ENCODE results near the gene MX1. TPM values are rescaled to one million over a fixed set of nuclear protein-coding genes. Genes with fewer than 3 reads are reported as not detected.

The MX1 gene
- total RNA-seq, result 0.14 TPM in 1 of 2 replicates, not detected in the other
- 0.54 TPM in 1 of 2 replicates, not detected in the other for polyA plus RNA-seq

- Histone ChIP-seq H3K9me3 (ENCODE audit: low read depth) (no peaks in the 10 kb centered on the region), H3K27ac (no peak within 1 kb of the TSS), H3K36me3 (no peaks in the 10 kb centered on the region), H3K4me1 (ENCODE audit: low read depth) (no peaks in the 10 kb centered on the region), H3K27me3 (peaks cover 83% of the 10 kb centered on the region), H3K4me3 (peak within 1 kb of the TSS; percentile 16)
- no peak for TF ChIP-seq CTCF (IDR thresholded peaks at IDR 0.05; ENCODE audit: low read depth, low read length)
- DNase-seq (ENCODE audit: low read depth in 1 of 2, low spot score in 1 of 2), result peak; percentile 47 to 61
These were observed at the start of gene MX1 for GRCh38 chr21:41425954-41426675. MX1 (plus strand) TSS chr21:41426239; CDS start chr21:41432071, 5,832 bp downstream.

- no peaks in the 10 kb centered on the region for H3K36me3 ChIP-seq
- no peak for DNase-seq (ENCODE audit: low read depth in 1 of 2, low spot score in 1 of 2)
- H3K9me3 ChIP-seq (ENCODE audit: low read depth), result no peaks in the 10 kb centered on the region
- no peak overlapping the region for H3K4me3 ChIP-seq
- H3K27me3 ChIP-seq, result no peaks in the 10 kb centered on the region
- no peak for TF ChIP-seq CTCF (IDR thresholded peaks at IDR 0.05; ENCODE audit: low read depth, low read length)
- no peak overlapping the region for H3K27ac ChIP-seq
- H3K4me1 ChIP-seq (ENCODE audit: low read depth), result no peaks in the 10 kb centered on the region
These were observed 48.3 kb upstream of the MX1 start for GRCh38 chr21:41377715-41378114.

- no peaks in the 10 kb centered on the region for H3K9me3 ChIP-seq (ENCODE audit: low read depth)
- no peak for TF ChIP-seq CTCF (IDR thresholded peaks at IDR 0.05; ENCODE audit: low read depth, low read length)
- no peaks in the 10 kb centered on the region for H3K4me1 ChIP-seq (ENCODE audit: low read depth)
- H3K36me3 ChIP-seq, result no peaks in the 10 kb centered on the region
- H3K4me3 ChIP-seq, result no peak overlapping the region
- H3K27me3 ChIP-seq, result no peaks in the 10 kb centered on the region
- H3K27ac ChIP-seq, result no peak overlapping the region
- no peak for DNase-seq (ENCODE audit: low read depth in 1 of 2, low spot score in 1 of 2)
These were observed 47.2 kb upstream of the MX1 start for GRCh38 chr21:41378849-41379248.

GRCh38 chr21:41379901-41380300, 46.1 kb upstream of the MX1 start:
- no peak for DNase-seq (ENCODE audit: low read depth in 1 of 2, low spot score in 1 of 2)
- no peak for TF ChIP-seq CTCF (IDR thresholded peaks at IDR 0.05; ENCODE audit: low read depth, low read length)
- Histone ChIP-seq H3K4me3 (no peak overlapping the region), H3K27me3 (no peaks in the 10 kb centered on the region), H3K4me1 (ENCODE audit: low read depth) (no peaks in the 10 kb centered on the region), H3K36me3 (no peaks in the 10 kb centered on the region), H3K27ac (no peak overlapping the region), H3K9me3 (ENCODE audit: low read depth) (no peaks in the 10 kb centered on the region)

- H3K27ac ChIP-seq, result no peak overlapping the region
- no peaks in the 10 kb centered on the region for H3K4me1 ChIP-seq (ENCODE audit: low read depth)
- H3K4me3 ChIP-seq, result no peak overlapping the region
- no peak for TF ChIP-seq CTCF (IDR thresholded peaks at IDR 0.05; ENCODE audit: low read depth, low read length)
- DNase-seq (ENCODE audit: low read depth in 1 of 2, low spot score in 1 of 2), result no peak
- no peaks in the 10 kb centered on the region for H3K36me3 ChIP-seq
- no peaks in the 10 kb centered on the region for H3K27me3 ChIP-seq
- no peaks in the 10 kb centered on the region for H3K9me3 ChIP-seq (ENCODE audit: low read depth)
These were observed 44.3 kb upstream of the MX1 start for GRCh38 chr21:41381731-41382130.
